IMR-90 (cell line): ENCODE data around the gene SNX11. TPM values are rescaled to one million over a fixed set of nuclear protein-coding genes. Genes with fewer than 3 reads are reported as not detected.

ENCODE experiments used
- ATAC-seq: fragments of 200-7000 bp; cut with Tn5 transposase; 2 replicates; pipeline ENCODE4 v1.9.1; 2020; ENCODE audit warnings: low read depth, mild to moderate bottlenecking, moderate library complexity
- BruUV-seq: library from RNA; stranded (reverse); fragments of 400-500 nt; replicated peaks from 2 replicates; lab custom pipeline; 2021; lab: Mats Ljungman, UMichigan
- CTCF ChIA-PET: fragments of 300-600 bp; formaldehyde crosslinking; extraction: SDS; loops from one replicate; lab custom pipeline; 2021; ENCODE audit warnings: antibody characterized with exemption; lab: Yijun Ruan, JAX
- POLR2A ChIA-PET: fragments of 300-600 bp; sonication (Branson Sonifier 250); formaldehyde crosslinking; loops from one replicate; lab custom pipeline; 2022; ENCODE audit warnings: antibody characterized with exemption; ENCODE audit not compliant: unreplicated experiment; lab: Charles Lee
- DNase-seq: peaks from one replicate; pipeline ENCODE4 v3.0.0; 2013
- H2AFZ ChIP-seq: replicated peaks from 2 replicates; pipeline ENCODE3; 2013; ENCODE audit warnings: low read length, mild to moderate bottlenecking; ENCODE audit not compliant: poor library complexity
- H2AK5ac ChIP-seq: 2 replicates; pipeline ENCODE4 v1.6.1; 2013; ENCODE audit warnings: low read depth, low read length, inconsistent platforms
- H2AK9ac ChIP-seq: replicated peaks from 2 replicates; pipeline ENCODE3; 2013; ENCODE audit warnings: mild to moderate bottlenecking, low read depth, low read length, moderate library complexity; ENCODE audit not compliant: poor library complexity
- H2BK120ac ChIP-seq: 2 replicates; pipeline ENCODE4 v1.6.1; 2013; ENCODE audit warnings: low read depth, low read length, inconsistent platforms
- H2BK15ac ChIP-seq: 3 replicates; pipeline ENCODE4 v1.6.1; 2013; ENCODE audit warnings: low read depth, low read length, inconsistent platforms
- H2BK20ac ChIP-seq: 2 replicates; pipeline ENCODE4 v1.6.1; 2013; ENCODE audit warnings: low read depth, mild to moderate bottlenecking, inconsistent platforms, low read length, moderate library complexity
- H2BK5ac ChIP-seq: 2 replicates; pipeline ENCODE4 v1.6.1; 2013; ENCODE audit warnings: mild to moderate bottlenecking, low read depth, low read length, inconsistent platforms; ENCODE audit not compliant: poor library complexity, severe bottlenecking
- H3K14ac ChIP-seq: replicated peaks from 2 replicates; pipeline ENCODE4 v1.6.1; 2013; ENCODE audit warnings: low read depth, low read length, inconsistent platforms
- H3K18ac ChIP-seq: 2 replicates; pipeline ENCODE4 v1.6.1; 2013; ENCODE audit warnings: low read depth, low read length, control low read depth
- H3K23ac ChIP-seq: 2 replicates; pipeline ENCODE4 v1.6.1; 2013; ENCODE audit warnings: low read depth, low read length, inconsistent platforms
- H3K27ac ChIP-seq: 2 replicates; pipeline ENCODE4 v1.5.1; 2013; ENCODE audit warnings: mild to moderate bottlenecking, control low read depth, low read length; ENCODE audit not compliant: insufficient read depth
- H3K27me3 ChIP-seq: 2 replicates; pipeline ENCODE4 v1.6.1; 2013; ENCODE audit warnings: low read length; ENCODE audit not compliant: control insufficient read depth, insufficient read depth
- H3K36me3 ChIP-seq: 2 replicates; pipeline ENCODE4 v1.6.1; 2013; ENCODE audit warnings: low read length, mixed read lengths; ENCODE audit not compliant: control insufficient read depth, insufficient read depth
- H3K4ac ChIP-seq: 2 replicates; pipeline ENCODE4 v1.6.1; 2013; ENCODE audit warnings: low read depth, low read length, inconsistent platforms
- H3K4me1 ChIP-seq: 2 replicates; pipeline ENCODE4 v1.6.1; 2013; ENCODE audit warnings: low read length, mixed read lengths; ENCODE audit not compliant: control insufficient read depth, insufficient read depth
- H3K4me2 ChIP-seq: 2 replicates; pipeline ENCODE4 v1.6.1; 2013; ENCODE audit warnings: low read depth, mild to moderate bottlenecking, control low read depth, low read length, moderate library complexity
- H3K4me3 ChIP-seq: 2 replicates; pipeline ENCODE4 v1.5.1; 2013; ENCODE audit warnings: low read depth, mild to moderate bottlenecking, control low read depth, low read length, moderate library complexity; ENCODE audit not compliant: insufficient read depth
- H3K56ac ChIP-seq: 2 replicates; pipeline ENCODE4 v1.6.1; 2013; ENCODE audit warnings: low read length, inconsistent platforms; ENCODE audit not compliant: insufficient read depth; ENCODE audit errors: extremely low read depth
- H3K79me1 ChIP-seq, 2 experiments: 2 replicates each; pipeline ENCODE4 v1.6.1; 2013; ENCODE audit warnings: low read length in 2 of 2, inconsistent platforms in 1 of 2, low read depth in 1 of 2
- H3K9ac ChIP-seq: 2 replicates; pipeline ENCODE4 v1.6.1; 2013; ENCODE audit warnings: low read depth, low read length, control low read depth
- H3K9me1 ChIP-seq: 2 replicates; pipeline ENCODE4 v1.6.1; 2013; ENCODE audit warnings: low read length, inconsistent platforms; ENCODE audit not compliant: insufficient read depth
- H3K9me3 ChIP-seq: 2 replicates; pipeline ENCODE4 v1.6.1; 2013; ENCODE audit warnings: low read length; ENCODE audit not compliant: control insufficient read depth, insufficient read depth
- H4K20me1 ChIP-seq: 2 replicates; pipeline ENCODE4 v1.6.1; 2013; ENCODE audit warnings: low read length, inconsistent platforms; ENCODE audit not compliant: insufficient read depth
- H4K5ac ChIP-seq: 2 replicates; pipeline ENCODE4 v1.6.1; 2013; ENCODE audit warnings: mild to moderate bottlenecking, low read depth, low read length, control low read depth
- H4K8ac ChIP-seq, 2 experiments: 2 replicates each; pipeline ENCODE4 v1.6.1; 2013; ENCODE audit warnings: low read depth in 2 of 2, low read length in 2 of 2, control low read depth in 1 of 2, inconsistent platforms in 1 of 2
- H4K91ac ChIP-seq: 2 replicates; pipeline ENCODE4 v1.6.1; 2013; ENCODE audit warnings: low read depth, low read length, inconsistent platforms; ENCODE audit not compliant: insufficient read depth
- BHLHE40 ChIP-seq: fragments of 150-350 bp; IDR thresholded peaks from 2 replicates; pipeline ENCODE4 v1.6.1; 2016; ENCODE audit warnings: mild to moderate bottlenecking, low read depth, low read length
- CEBPB ChIP-seq: IDR thresholded peaks from 2 replicates; pipeline ENCODE4 v1.6.1; 2012; ENCODE audit warnings: low read depth, low read length, improper control_type of control experiment
- CHD1 ChIP-seq: IDR thresholded peaks from 2 replicates; pipeline ENCODE4 v1.6.1; 2012; ENCODE audit warnings: low read depth, low read length, improper control_type of control experiment
- FOS ChIP-seq: fragments of 150-350 bp; IDR thresholded peaks from 2 replicates; pipeline ENCODE4 v1.6.1; 2016; ENCODE audit warnings: low read depth, low read length
- MAFK ChIP-seq: IDR thresholded peaks from 2 replicates; pipeline ENCODE4 v1.6.1; 2012; ENCODE audit warnings: low read depth, low read length, improper control_type of control experiment
- MAZ ChIP-seq: IDR thresholded peaks from 2 replicates; pipeline ENCODE4 v1.6.1; 2012; ENCODE audit warnings: low read depth, mild to moderate bottlenecking, low read length, improper control_type of control experiment, moderate library complexity, borderline replicate concordance
- MXI1 ChIP-seq: IDR thresholded peaks from 2 replicates; pipeline ENCODE4 v1.6.1; 2012; ENCODE audit warnings: low read depth, mild to moderate bottlenecking, low read length, moderate library complexity, borderline replicate concordance
- NFE2L2 ChIP-seq: fragments of 150-350 bp; IDR thresholded peaks from 2 replicates; pipeline ENCODE4 v1.6.1; 2016; ENCODE audit warnings: low read depth, mild to moderate bottlenecking, low read length
- POLR2A ChIP-seq: IDR thresholded peaks from 2 replicates; pipeline ENCODE4 v1.6.1; 2012; ENCODE audit warnings: mild to moderate bottlenecking, low read depth, low read length
- RAD21 ChIP-seq: IDR thresholded peaks from 2 replicates; pipeline ENCODE4 v1.6.1; 2012; ENCODE audit warnings: low read length, improper control_type of control experiment
- RCOR1 ChIP-seq: IDR thresholded peaks from 2 replicates; pipeline ENCODE4 v1.6.1; 2012; ENCODE audit warnings: mild to moderate bottlenecking, low read length, improper control_type of control experiment; ENCODE audit not compliant: insufficient replicate concordance
- RFX5 ChIP-seq: IDR thresholded peaks from 2 replicates; pipeline ENCODE4 v1.8.0; 2012; ENCODE audit warnings: low read depth, mild to moderate bottlenecking, low read length, moderate library complexity
- SMC3 ChIP-seq: fragments of 150-350 bp; IDR thresholded peaks from 2 replicates; pipeline ENCODE4 v1.6.1; 2016; ENCODE audit warnings: low read depth, mild to moderate bottlenecking, antibody characterized with exemption, low read length, moderate library complexity
- USF2 ChIP-seq: fragments of 150-350 bp; IDR thresholded peaks from 2 replicates; pipeline ENCODE4 v1.6.1; 2017; ENCODE audit warnings: mild to moderate bottlenecking, antibody characterized with exemption, low read length, low read depth
- WGBS, 2 experiments: methylation state at CpG; one replicate each; pipeline versions ENCODE4 v1.1.5 to v1.1.7; 2013; ENCODE audit warnings: missing lambda C conversion rate in 2 of 2; ENCODE audit not compliant: insufficient read length in 1 of 2; ENCODE audit errors: extremely low coverage in 2 of 2; 5-methylcytosine and 5-hydroxymethylcytosine counted together
- dilution Hi-C: fragments of 300-500 bp; cut with HindIII; formaldehyde crosslinking; loops from one replicate; pipeline ENCODE4 v1.14.3; 2018; ENCODE audit warnings: low sequenced_read_pairs; ENCODE audit not compliant: unreplicated experiment
- in situ Hi-C: fragments of 300-500 bp; cut with MboI; formaldehyde crosslinking; loops from 3 replicates; pipeline ENCODE4 v1.14.3; 2019; ENCODE audit warnings: low sequenced_read_pairs, inconsistent platforms, mixed read lengths
- intact Hi-C: fragments of 100-400 bp; cut with micrococcal nuclease; formaldehyde crosslinking; loops from 2 replicates; pipeline ENCODE4 v1.10.0; 2022
- polyA plus RNA-seq, 3 experiments: library from polyadenylated mRNA; depleted of rRNA; stranded (reverse); fragments of >200 nt; gene quantifications; 2 replicates each; pipeline ENCODE4 v1.2.3, GENCODE V29; 2012; ENCODE audit warnings: low replicate concordance in 1 of 3
- total RNA-seq: library from RNA; depleted of rRNA; stranded (reverse); fragments of >200 nt; gene quantifications from 2 replicates; pipeline ENCODE4 v1.2.3, GENCODE V29; 2012
- TF ChIP-seq, protein P1 (sequence below): fragments of 150-350 bp; IDR thresholded peaks from 2 replicates; pipeline ENCODE4 v1.6.1; 2016; ENCODE audit warnings: low read depth, mild to moderate bottlenecking, low read length, moderate library complexity, borderline replicate concordance
- TF ChIP-seq, protein P2 (sequence below): conservative IDR thresholded peaks from 2 replicates; pipeline ENCODE4 v1.5.1; 2012; ENCODE audit warnings: mild to moderate bottlenecking, low read depth, low read length, improper control_type of control experiment

Gene SNX11
- total and polyA plus RNA-seq, 2 of the 4 experiments (the other 2 are of a cell fraction) = 14.7 to 16.9 TPM

DNA sequence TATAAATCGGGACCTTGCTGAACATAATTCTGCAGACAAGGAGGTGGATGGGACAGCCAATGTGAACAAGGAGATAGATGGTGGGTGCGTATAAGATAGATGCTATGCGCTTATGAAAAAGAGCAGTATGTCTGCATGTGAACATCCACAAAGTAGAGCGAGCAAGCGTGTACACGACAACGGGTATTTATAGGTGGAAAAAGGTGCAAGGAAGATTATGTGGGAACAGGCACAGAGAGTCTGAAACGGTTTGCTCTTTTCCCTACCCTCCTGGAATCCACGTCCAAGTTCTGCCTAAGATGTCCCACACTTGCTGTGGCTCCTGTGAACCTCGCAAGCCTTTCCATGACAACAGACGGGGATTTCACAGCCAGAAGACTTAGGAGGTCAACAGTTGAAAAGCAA lies 43.0 kb downstream of the SNX11 start:
- Histone ChIP-seq H3K36me3 (no peaks in the 10 kb centered on the region), H3K27ac (no peak overlapping the region), H3K4me3 (no peak overlapping the region), H3K56ac (no peak overlapping the region), H3K4me1 (no peaks in the 10 kb centered on the region), H4K20me1 (0 out of 2 replicates have a peak, but pooled peaks cover 3% of the 10 kb centered on the region), H3K27me3 (peaks cover 74% of the 10 kb centered on the region), H3K18ac (no peak overlapping the region), H3K4ac (no peak overlapping the region), H4K5ac (no peak overlapping the region), H4K91ac (no peak overlapping the region), H2AK9ac (no peak overlapping the region), H2AK5ac (no peak overlapping the region), H3K14ac (no peak overlapping the region), H3K9ac (no peak overlapping the region), H2BK120ac (no peak overlapping the region), H2BK5ac (no peak overlapping the region), H2BK15ac (no peak overlapping the region), H3K23ac (peak overlapping the region; percentile 3; the same call in 1 of the 2 replicates), H3K79me1 (no peaks in the 10 kb centered on the region), H2AFZ (no peak overlapping the region), H2BK20ac (no peak overlapping the region), H4K8ac (no peak overlapping the region), H3K4me2 (no peak overlapping the region), H3K9me3 (no peaks in the 10 kb centered on the region; the same call in 1 of the 2 replicates), H3K9me1 (no peaks in the 10 kb centered on the region)
- no peak for TF ChIP-seq BHLHE40
- no peak for TF ChIP-seq MAFK
- TF ChIP-seq POLR2A = no peak
- no peak for TF ChIP-seq USF2
- TF ChIP-seq SMC3 = no peak
- TF ChIP-seq CHD1 = no peak
- no peak for TF ChIP-seq MAZ
- TF ChIP-seq, protein P1, sequence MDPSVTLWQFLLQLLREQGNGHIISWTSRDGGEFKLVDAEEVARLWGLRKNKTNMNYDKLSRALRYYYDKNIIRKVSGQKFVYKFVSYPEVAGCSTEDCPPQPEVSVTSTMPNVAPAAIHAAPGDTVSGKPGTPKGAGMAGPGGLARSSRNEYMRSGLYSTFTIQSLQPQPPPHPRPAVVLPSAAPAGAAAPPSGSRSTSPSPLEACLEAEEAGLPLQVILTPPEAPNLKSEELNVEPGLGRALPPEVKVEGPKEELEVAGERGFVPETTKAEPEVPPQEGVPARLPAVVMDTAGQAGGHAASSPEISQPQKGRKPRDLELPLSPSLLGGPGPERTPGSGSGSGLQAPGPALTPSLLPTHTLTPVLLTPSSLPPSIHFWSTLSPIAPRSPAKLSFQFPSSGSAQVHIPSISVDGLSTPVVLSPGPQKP = no peak
- TF ChIP-seq, protein P2, sequence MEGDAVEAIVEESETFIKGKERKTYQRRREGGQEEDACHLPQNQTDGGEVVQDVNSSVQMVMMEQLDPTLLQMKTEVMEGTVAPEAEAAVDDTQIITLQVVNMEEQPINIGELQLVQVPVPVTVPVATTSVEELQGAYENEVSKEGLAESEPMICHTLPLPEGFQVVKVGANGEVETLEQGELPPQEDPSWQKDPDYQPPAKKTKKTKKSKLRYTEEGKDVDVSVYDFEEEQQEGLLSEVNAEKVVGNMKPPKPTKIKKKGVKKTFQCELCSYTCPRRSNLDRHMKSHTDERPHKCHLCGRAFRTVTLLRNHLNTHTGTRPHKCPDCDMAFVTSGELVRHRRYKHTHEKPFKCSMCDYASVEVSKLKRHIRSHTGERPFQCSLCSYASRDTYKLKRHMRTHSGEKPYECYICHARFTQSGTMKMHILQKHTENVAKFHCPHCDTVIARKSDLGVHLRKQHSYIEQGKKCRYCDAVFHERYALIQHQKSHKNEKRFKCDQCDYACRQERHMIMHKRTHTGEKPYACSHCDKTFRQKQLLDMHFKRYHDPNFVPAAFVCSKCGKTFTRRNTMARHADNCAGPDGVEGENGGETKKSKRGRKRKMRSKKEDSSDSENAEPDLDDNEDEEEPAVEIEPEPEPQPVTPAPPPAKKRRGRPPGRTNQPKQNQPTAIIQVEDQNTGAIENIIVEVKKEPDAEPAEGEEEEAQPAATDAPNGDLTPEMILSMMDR = no peak
- TF ChIP-seq RCOR1 = no peak
- TF ChIP-seq NFE2L2 = no peak
- TF ChIP-seq FOS = no peak
- no peak for TF ChIP-seq MXI1
- TF ChIP-seq RFX5 = no peak
- no peak for TF ChIP-seq CEBPB
- TF ChIP-seq RAD21 = no peak
- no TSS peak for BruUV-seq
- DNase-seq (no peak), ATAC-seq (no peak)
- in situ Hi-C loops (no loop called here), intact Hi-C loops (no loop called here), dilution Hi-C loops (no loop called here)
- 72% methylated on average over 2 of the region's 11 CpGs; no CpG with 5 or more reads in 1 of the 2 experiments for WGBS, 2 experiments
- ChIA-PET POLR2A (no interaction called here), CTCF (no interaction called here)
